Esophagus muscularis mucosa (tissue), 4 donors: ENCODE data around the gene GANC. TPM values are rescaled to one million over a fixed set of nuclear protein-coding genes. Genes with fewer than 3 reads are reported as not detected.

ENCODE experiments used
- DNase-seq: peaks from one replicate; pipeline ENCODE4 v3.0.0-alpha.2; 2017; ENCODE audit errors: extremely low spot score
- H3K27ac ChIP-seq, 4 donors: fragments of 200-600 bp; sonication (generic); replicated peaks in 1 of 4; 1 replicate in 3 of 4; 2 replicates in 1 of 4; pipeline ENCODE4 v1.5.1; 2016 to 2019; ENCODE audit warnings: mild to moderate bottlenecking in 1 of 4
- H3K27me3 ChIP-seq, 4 donors: fragments of 200-600 bp; sonication (generic); one replicate each; pipeline versions ENCODE4 v1.5.1 to v1.6.0; 2016 to 2019
- H3K36me3 ChIP-seq, 4 donors: fragments of 200-600 bp; sonication (generic); one replicate each; pipeline ENCODE4 v1.5.1; 2016 to 2019
- H3K4me1 ChIP-seq, 4 donors: fragments of 200-600 bp; sonication (generic); one replicate each; pipeline ENCODE4 v1.5.1; 2016 to 2019
- H3K4me3 ChIP-seq, 4 donors: fragments of 200-600 bp; sonication (generic); 1 replicate in 2 of 4; 2 replicates in 2 of 4; pipeline ENCODE4 v1.5.1; 2016 to 2019; ENCODE audit warnings: mild to moderate bottlenecking in 4 of 4, moderate library complexity in 1 of 4
- H3K9me3 ChIP-seq, 4 donors: fragments of 200-600 bp; sonication (generic); 1 replicate in 3 of 4; 2 replicates in 1 of 4; pipeline ENCODE4 v1.5.1; 2016 to 2019
- CTCF ChIP-seq, 3 experiments: fragments of 200-600 bp in 2 of 3; fragments of 450-650 bp in 1 of 3; sonication (generic) in 2 of 3; IDR thresholded peaks; one replicate each; pipeline ENCODE4 v1.5.1; 2017 to 2019; ENCODE audit warnings: antibody characterized with exemption in 3 of 3, mild to moderate bottlenecking in 2 of 3, moderate library complexity in 1 of 3
- EP300 ChIP-seq: sonication (generic); formaldehyde crosslinking; IDR thresholded peaks from one replicate; pipeline ENCODE4 v1.6.1; 2017; ENCODE audit warnings: antibody characterized with exemption
- POLR2A ChIP-seq: fragments of 450-650 bp; IDR thresholded peaks from one replicate; pipeline ENCODE4 v1.6.1; 2017; ENCODE audit warnings: antibody characterized with exemption, moderate library complexity, mild to moderate bottlenecking, low read depth
- POLR2AphosphoS5 ChIP-seq, 2 donors: sonication (generic); formaldehyde crosslinking; IDR thresholded peaks; one replicate each; pipeline ENCODE4 v1.6.1; 2017; ENCODE audit warnings: antibody characterized with exemption in 2 of 2
- WGBS: methylation state at CpG from one replicate; pipeline ENCODE4 v1.1.5; 2018; 5-methylcytosine and 5-hydroxymethylcytosine counted together
- intact Hi-C: fragments of 100-400 bp; cut with DNase I; formaldehyde crosslinking; loops from one replicate; pipeline ENCODE4 v1.15.1; 2023
- total RNA-seq, 4 donors: library from RNA; depleted of rRNA; stranded (reverse); fragments of >200 nt; gene quantifications; one replicate each; pipeline versions ENCODE4 v1.1.0 to v1.2.1, GENCODE V29; 2016

The GANC gene
- total RNA-seq, 4 donors from 2014 or later: 12.2 to 22.7 (median 17.7) TPM

GRCh38 chr15:42395838-42396237 is 122.8 kb downstream of the GANC start:
- H3K9me3 ChIP-seq: no peaks in the 10 kb centered on the region
- no peak overlapping the region for H3K4me3 ChIP-seq
- intact Hi-C loops: no loop called here
- no peak for TF ChIP-seq EP300
- TF ChIP-seq POLR2A: no peak
- TF ChIP-seq POLR2AphosphoS5 (IDR thresholded peaks at IDR 0.05): no peak
- no peak for TF ChIP-seq CTCF (IDR thresholded peaks at IDR 0.05)
- no peak overlapping the region for H3K27ac ChIP-seq
- WGBS: 78% methylated on average over 1 of the region's 1 CpG
- peaks cover 0 to 18% (median 12%) of the 10 kb centered on the region in 4 donors for H3K36me3 ChIP-seq
- DNase-seq: no peak
- no peaks in the 10 kb centered on the region for H3K27me3 ChIP-seq
- no peaks in the 10 kb centered on the region for H3K4me1 ChIP-seq

GRCh38 chr15:42401544-42402454 is 128.8 kb downstream of the GANC start:
- intact Hi-C loops: no loop called here
- H3K9me3 ChIP-seq: no peaks in the 10 kb centered on the region
- no peak for TF ChIP-seq POLR2A
- no peak for TF ChIP-seq POLR2AphosphoS5 (IDR thresholded peaks at IDR 0.05)
- TF ChIP-seq EP300: no peak
- no peak for TF ChIP-seq CTCF (IDR thresholded peaks at IDR 0.05)
- H3K4me3 ChIP-seq: no peak overlapping the region
- H3K36me3 ChIP-seq: peaks cover 0 to 50% (median 30%) of the 10 kb centered on the region in 4 donors
- no peak overlapping the region for H3K27ac ChIP-seq
- no peak for DNase-seq
- WGBS: 84% methylated on average over 22 of the region's 24 CpGs
- H3K27me3 ChIP-seq: no peaks in the 10 kb centered on the region
- H3K4me1 ChIP-seq: no peaks in the 10 kb centered on the region

- H3K27ac ChIP-seq: no peak overlapping the region
- TF ChIP-seq CTCF (IDR thresholded peaks at IDR 0.05) (no peak), POLR2AphosphoS5 (IDR thresholded peaks at IDR 0.05) (no peak), EP300 (no peak), POLR2A (no peak)
- H3K4me3 ChIP-seq: no peak overlapping the region
- H3K9me3 ChIP-seq: no peaks in the 10 kb centered on the region
- intact Hi-C loops: no loop called here
- no peaks in the 10 kb centered on the region for H3K4me1 ChIP-seq
- 77% methylated on average over 8 of the region's 15 CpGs for WGBS
- DNase-seq: no peak
- H3K27me3 ChIP-seq: no peaks in the 10 kb centered on the region
- H3K36me3 ChIP-seq: peaks cover 0 to 50% (median 28%) of the 10 kb centered on the region in 4 donors
These were observed 129.6 kb downstream of the GANC start for GRCh38 chr15:42402455-42403205.

GRCh38 chr15:42403389-42403788 is 130.4 kb downstream of the GANC start:
- no peak for DNase-seq
- TF ChIP-seq POLR2AphosphoS5 (IDR thresholded peaks at IDR 0.05) (no peak), EP300 (no peak), POLR2A (no peak), CTCF (IDR thresholded peaks at IDR 0.05) (no peak)
- Histone ChIP-seq H3K4me3 (no peak overlapping the region), H3K4me1 (no peaks in the 10 kb centered on the region), H3K36me3 (peaks cover 0 to 50% (median 28%) of the 10 kb centered on the region in 4 donors), H3K27me3 (no peaks in the 10 kb centered on the region), H3K27ac (no peak overlapping the region), H3K9me3 (no peaks in the 10 kb centered on the region)
- intact Hi-C loops: no loop called here
- 83% methylated on average over 5 of the region's 7 CpGs for WGBS
